K562 treated with DMSO at 1 percent for 12 hours (cell line): ENCODE data around the gene GRHL1. TPM values are rescaled to one million over a fixed set of nuclear protein-coding genes. Genes with fewer than 3 reads are reported as not detected.

ENCODE experiments used
- total RNA-seq: library from RNA; unstranded; fragments of 300-600 nt; gene quantifications from 2 replicates; pipeline ENCODE4 v1.2.3, GENCODE V29; 2022; ENCODE audit not compliant: insufficient read depth

The GRHL1 gene
- 1.9 and 7.7 TPM in 2 replicates for total RNA-seq

GRCh38 chr2:9951522-9952285 is at the start of gene GRHL1:
GRHL1 (plus strand) TSS chr2:9951693; CDS start chr2:9951834, 141 bp downstream.

GRCh38 chr2:10043256-10043905 is 91.9 kb downstream of the GRHL1 start, which contains the start of gene KLF11:
KLF11 (plus strand) TSS chr2:10043550; CDS start chr2:10043717, 167 bp downstream.

Other genes with a start within 250 kb of the GRHL1 start
- 2.5 and 11.0 TPM in 2 replicates for gene TAF1B, start 108.2 kb upstream of the GRHL1 start, total RNA-seq
- 3.5 and 8.3 TPM in 2 replicates for gene KLF11, start 91.9 kb downstream of the GRHL1 start, total RNA-seq
- 0.37 TPM in 1 of 2 replicates, not detected in the other for gene CYS1, start 128.7 kb downstream of the GRHL1 start, total RNA-seq
- 45.2 and 122 TPM in 2 replicates for gene RRM2, start 171.0 kb downstream of the GRHL1 start, total RNA-seq